HL-60 (cell line): Measurements from ENCODE around the gene AIG1.

Experiments
- GABPA ChIP-seq: IDR thresholded peaks from 2 replicates; pipeline ENCODE4 v1.6.1; 2012; ENCODE audit warnings: low read depth
- POLR2AphosphoS5 ChIP-seq: IDR thresholded peaks from 2 replicates; pipeline ENCODE4 v1.6.1; 2012; ENCODE audit warnings: low read depth
- REST ChIP-seq: IDR thresholded peaks from 2 replicates; pipeline ENCODE4 v1.6.1; 2012; ENCODE audit warnings: low read depth; ENCODE audit not compliant: insufficient replicate concordance
- SPI1 ChIP-seq: IDR thresholded peaks from 2 replicates; pipeline ENCODE4 v1.6.1; 2012; ENCODE audit warnings: low read depth, mild to moderate bottlenecking, borderline replicate concordance
- TF ChIP-seq, protein P1 (sequence below): IDR thresholded peaks from one replicate; pipeline ENCODE4 v1.5.1; 2011; ENCODE audit warnings: low read length, control low read depth, inconsistent platforms; ENCODE audit not compliant: insufficient read depth

- TF ChIP-seq, protein P1, sequence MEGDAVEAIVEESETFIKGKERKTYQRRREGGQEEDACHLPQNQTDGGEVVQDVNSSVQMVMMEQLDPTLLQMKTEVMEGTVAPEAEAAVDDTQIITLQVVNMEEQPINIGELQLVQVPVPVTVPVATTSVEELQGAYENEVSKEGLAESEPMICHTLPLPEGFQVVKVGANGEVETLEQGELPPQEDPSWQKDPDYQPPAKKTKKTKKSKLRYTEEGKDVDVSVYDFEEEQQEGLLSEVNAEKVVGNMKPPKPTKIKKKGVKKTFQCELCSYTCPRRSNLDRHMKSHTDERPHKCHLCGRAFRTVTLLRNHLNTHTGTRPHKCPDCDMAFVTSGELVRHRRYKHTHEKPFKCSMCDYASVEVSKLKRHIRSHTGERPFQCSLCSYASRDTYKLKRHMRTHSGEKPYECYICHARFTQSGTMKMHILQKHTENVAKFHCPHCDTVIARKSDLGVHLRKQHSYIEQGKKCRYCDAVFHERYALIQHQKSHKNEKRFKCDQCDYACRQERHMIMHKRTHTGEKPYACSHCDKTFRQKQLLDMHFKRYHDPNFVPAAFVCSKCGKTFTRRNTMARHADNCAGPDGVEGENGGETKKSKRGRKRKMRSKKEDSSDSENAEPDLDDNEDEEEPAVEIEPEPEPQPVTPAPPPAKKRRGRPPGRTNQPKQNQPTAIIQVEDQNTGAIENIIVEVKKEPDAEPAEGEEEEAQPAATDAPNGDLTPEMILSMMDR = no peak
- TF ChIP-seq POLR2AphosphoS5 = no peak
- no peak for TF ChIP-seq REST
- no peak for TF ChIP-seq SPI1
- TF ChIP-seq GABPA = no peak
Observed at GRCh38 chr6:143333749-143334520, 273.2 kb downstream of the AIG1 start.
